Thoracic aorta (tissue), 2 donors: ENCODE results near the gene ANO10. TPM values are rescaled to one million over a fixed set of nuclear protein-coding genes. Genes with fewer than 3 reads are reported as not detected.

Source experiments
- ATAC-seq: fragments of 150-250 bp; one replicate; pipeline ENCODE4 v1.8.0; 2017; ENCODE audit warnings: low read depth; ENCODE audit not compliant: insufficient number of reproducible peaks, low FRiP score
- DNase-seq: peaks from one replicate; pipeline ENCODE4 v3.0.0-alpha.2; 2020; ENCODE audit warnings: low spot score
- H3K27ac ChIP-seq, 2 donors: fragments of 200-600 bp; sonication (generic); 1 replicate in 1 of 2; 2 replicates in 1 of 2; pipeline ENCODE4 v1.5.1; 2016; ENCODE audit warnings: mild to moderate bottlenecking in 2 of 2, moderate library complexity in 2 of 2
- H3K27me3 ChIP-seq: fragments of 200-600 bp; sonication (generic); replicated peaks from 2 replicates; pipeline ENCODE4 v1.6.0; 2016; ENCODE audit warnings: mild to moderate bottlenecking; ENCODE audit not compliant: insufficient read depth
- H3K36me3 ChIP-seq: fragments of 200-600 bp; sonication (generic); one replicate; pipeline ENCODE4 v1.5.1; 2016
- H3K4me1 ChIP-seq, 2 donors: fragments of 200-600 bp; sonication (generic); 1 replicate in 1 of 2; 2 replicates in 1 of 2; pipeline versions ENCODE4 v1.5.1 to v1.6.0; 2016; ENCODE audit warnings: low read depth in 2 of 2, mild to moderate bottlenecking in 1 of 2; ENCODE audit not compliant: control insufficient read depth in 1 of 2
- H3K4me3 ChIP-seq: fragments of 200-600 bp; sonication (generic); 2 replicates; pipeline ENCODE4 v1.5.1; 2016; ENCODE audit warnings: mild to moderate bottlenecking
- H3K9me3 ChIP-seq: fragments of 200-600 bp; sonication (generic); 2 replicates; pipeline ENCODE4 v1.5.1; 2016
- CTCF ChIP-seq: fragments of 200-600 bp; sonication (generic); IDR thresholded peaks from one replicate; pipeline ENCODE4 v1.5.1; 2019; ENCODE audit warnings: antibody characterized with exemption
- total RNA-seq, 2 donors: library from RNA; depleted of rRNA; stranded (reverse); fragments of >200 nt; gene quantifications; one replicate each; pipeline versions ENCODE4 v1.1.0 to v1.2.3, GENCODE V29; 2016

ANO10 gene
- total RNA-seq, 2 donors from 2014 or later = 22.4 to 23.2 TPM

GRCh38 chr3:43391621-43392020 lies 230.2 kb downstream of the ANO10 start:
- no peaks in the 10 kb centered on the region for H3K36me3 ChIP-seq
- no peak overlapping the region for H3K4me3 ChIP-seq
- DNase-seq (no peak), ATAC-seq (no peak)
- no peaks in the 10 kb centered on the region for H3K27me3 ChIP-seq
- no peaks in the 10 kb centered on the region for H3K9me3 ChIP-seq
- no peak for TF ChIP-seq CTCF
- peaks cover 11 to 15% of the 10 kb centered on the region in 2 donors for H3K4me1 ChIP-seq
- H3K27ac ChIP-seq = no peak overlapping the region

GRCh38 chr3:43390255-43390588 lies 231.6 kb downstream of the ANO10 start:
- DNase-seq = no peak
- H3K9me3 ChIP-seq = no peaks in the 10 kb centered on the region
- H3K36me3 ChIP-seq = no peaks in the 10 kb centered on the region
- no peaks in the 10 kb centered on the region for H3K27me3 ChIP-seq
- peak overlapping the region in 1 of 2 donors; percentile 34 for H3K27ac ChIP-seq
- peaks cover 11 to 15% of the 10 kb centered on the region in 2 donors for H3K4me1 ChIP-seq
- no peak for TF ChIP-seq CTCF
- H3K4me3 ChIP-seq = no peak overlapping the region
- ATAC-seq = no peak

- no peak overlapping the region for H3K4me3 ChIP-seq
- peaks cover 11 to 15% of the 10 kb centered on the region in 2 donors for H3K4me1 ChIP-seq
- no peak for DNase-seq
- H3K27ac ChIP-seq = peak overlapping the region in 1 of 2 donors; percentile 34
- no peaks in the 10 kb centered on the region for H3K9me3 ChIP-seq
- no peak for TF ChIP-seq CTCF
- no peaks in the 10 kb centered on the region for H3K27me3 ChIP-seq
- H3K36me3 ChIP-seq = no peaks in the 10 kb centered on the region
- ATAC-seq = no peak
These were observed 232.2 kb downstream of the ANO10 start for GRCh38 chr3:43389388-43390254.

GRCh38 chr3:43388915-43389314 lies 232.9 kb downstream of the ANO10 start:
- no peak for TF ChIP-seq CTCF
- Histone ChIP-seq H3K27ac (peak overlapping the region in 1 of 2 donors; percentile 27), H3K9me3 (no peaks in the 10 kb centered on the region), H3K36me3 (no peaks in the 10 kb centered on the region), H3K27me3 (no peaks in the 10 kb centered on the region), H3K4me3 (no peak overlapping the region), H3K4me1 (peaks cover 11 to 15% of the 10 kb centered on the region in 2 donors)
- DNase-seq (no peak), ATAC-seq (no peak)

GRCh38 chr3:43388175-43388574 lies 233.6 kb downstream of the ANO10 start:
- no peak overlapping the region for H3K4me3 ChIP-seq
- H3K9me3 ChIP-seq = no peaks in the 10 kb centered on the region
- H3K36me3 ChIP-seq = no peaks in the 10 kb centered on the region
- no peak for DNase-seq
- H3K27me3 ChIP-seq = no peaks in the 10 kb centered on the region
- H3K27ac ChIP-seq = no peak overlapping the region
- no peak for TF ChIP-seq CTCF
- ATAC-seq = no peak
- peaks cover 11 to 15% of the 10 kb centered on the region in 2 donors for H3K4me1 ChIP-seq
